Lower leg skin (tissue), 4 donors: ENCODE data around the gene APBA2. TPM values are rescaled to one million over a fixed set of nuclear protein-coding genes. Genes with fewer than 3 reads are reported as not detected.

Experiments used
- DNase-seq, 2 donors: peaks; one replicate each; pipeline ENCODE4 v3.0.0-alpha.2; 2019; ENCODE audit warnings: low spot score in 2 of 2
- H3K4me3 ChIP-seq: fragments of 200-600 bp; sonication (generic); 2 replicates; pipeline ENCODE4 v1.5.1; 2017; ENCODE audit warnings: mild to moderate bottlenecking, low read depth; ENCODE audit not compliant: poor library complexity, severe bottlenecking
- CTCF ChIP-seq, 3 donors: fragments of 450-650 bp; IDR thresholded peaks; one replicate each; pipeline ENCODE4 v1.5.1; 2016; ENCODE audit warnings: antibody characterized with exemption in 3 of 3, mild to moderate bottlenecking in 3 of 3, moderate library complexity in 2 of 3
- POLR2A ChIP-seq, 2 donors: fragments of 450-650 bp; IDR thresholded peaks; one replicate each; pipeline ENCODE4 v1.6.1; 2016 to 2017; ENCODE audit warnings: antibody characterized with exemption in 2 of 2, mild to moderate bottlenecking in 1 of 2, moderate library complexity in 1 of 2
- WGBS, 2 donors: methylation state at CpG; one replicate each; pipeline ENCODE4 v1.1.5; 2018; 5-methylcytosine and 5-hydroxymethylcytosine counted together
- intact Hi-C: fragments of 100-400 bp; cut with DNase I; formaldehyde crosslinking; loops from one replicate; pipeline ENCODE4 v1.15.0; 2023; ENCODE audit warnings: low total_unique reads
- total RNA-seq, 4 donors: library from RNA; depleted of rRNA; stranded (reverse); fragments of >200 nt; gene quantifications; one replicate each; pipeline ENCODE4 v1.1.0, GENCODE V29; 2016

The APBA2 gene
- total RNA-seq, 4 donors from 2014 or later = 0.80 to 1.9 (median 1.6) TPM

- intact Hi-C loops = no loop called here
- TF ChIP-seq POLR2A (IDR thresholded peaks at IDR 0.05) = no peak
- peak in 1 of 2 donors; percentile 78 for DNase-seq
- no peak overlapping the region for H3K4me3 ChIP-seq
- 86 to 90% methylated on average over 5 of the region's 5 CpGs for WGBS, 2 donors
Observed at GRCh38 chr15:29143293-29143692, 257.5 kb downstream of the APBA2 start.

- DNase-seq = peak in 1 of 2 donors; percentile 18
Observed at GRCh38 chr15:29143909-29144635, 258.3 kb downstream of the APBA2 start.

GRCh38 chr15:29149738-29150075 lies 263.9 kb downstream of the APBA2 start:
- no peak for TF ChIP-seq POLR2A (IDR thresholded peaks at IDR 0.05)
- TF ChIP-seq CTCF (IDR thresholded peaks at IDR 0.05) = no peak
- H3K4me3 ChIP-seq = no peak overlapping the region
- intact Hi-C loops = no loop called here
- WGBS, 2 donors = 94% methylated on average over 18 of the region's 18 CpGs
- peak in 1 of 2 donors; percentile 37 for DNase-seq

More at GRCh38 chr15:29143909-29144635, 258.3 kb downstream of the APBA2 start:
- 81 to 88% methylated on average over 10 of the region's 10 CpGs for WGBS, 2 donors
- TF ChIP-seq CTCF (IDR thresholded peaks at IDR 0.05) (no peak), POLR2A (IDR thresholded peaks at IDR 0.05) (no peak)
- H3K4me3 ChIP-seq = no peak overlapping the region
- intact Hi-C loops = no loop called here

- 63 to 65% methylated on average over 15 of the region's 15 CpGs for WGBS, 2 donors
- H3K4me3 ChIP-seq = no peak overlapping the region
- intact Hi-C loops = no loop called here
- peak in 1 of 2 donors; percentile 28 for DNase-seq
- TF ChIP-seq POLR2A (IDR thresholded peaks at IDR 0.05) = no peak
- no peak for TF ChIP-seq CTCF (IDR thresholded peaks at IDR 0.05)
Observed at GRCh38 chr15:29150515-29151483, 265.0 kb downstream of the APBA2 start.

- TF ChIP-seq POLR2A (IDR thresholded peaks at IDR 0.05) (no peak), CTCF (IDR thresholded peaks at IDR 0.05) (no peak)
- WGBS, 2 donors = 91 to 92% methylated on average over 14 of the region's 14 CpGs
- DNase-seq = peak in 1 of 2 donors; percentile 61
- intact Hi-C loops = no loop called here
- H3K4me3 ChIP-seq = no peak overlapping the region
Observed at GRCh38 chr15:29151484-29151857, 265.7 kb downstream of the APBA2 start.

GRCh38 chr15:29156521-29156920 lies 270.7 kb downstream of the APBA2 start:
- H3K4me3 ChIP-seq = no peak overlapping the region
- WGBS, 2 donors = 92 to 96% methylated on average over 14 of the region's 14 CpGs
- TF ChIP-seq POLR2A (IDR thresholded peaks at IDR 0.05) (no peak), CTCF (IDR thresholded peaks at IDR 0.05) (no peak)
- DNase-seq = peak in 1 of 2 donors; percentile 61
- intact Hi-C loops = no loop called here
